GM21529 (cell line): ENCODE measurements around the gene CPED1.
A peak's percentile ranks its signal among the peaks of the same experiment; 100 is the strongest.
"Not testable (repeated sequence)": the region's sequence is repeated elsewhere in the genome, so short reads cannot be mapped to it uniquely, and the experiment has no call there.

Source experiments
- ATAC-seq: cut with Tn5 transposase; IDR thresholded peaks from one replicate; pipeline ENCODE4 v1.9.1; 2021; ENCODE audit not compliant: unreplicated experiment

Gene CPED1

GRCh38 chr7:120996333-120996987 lies 7.9 kb downstream of the CPED1 start:
- peak; percentile 66 for ATAC-seq

DNA sequence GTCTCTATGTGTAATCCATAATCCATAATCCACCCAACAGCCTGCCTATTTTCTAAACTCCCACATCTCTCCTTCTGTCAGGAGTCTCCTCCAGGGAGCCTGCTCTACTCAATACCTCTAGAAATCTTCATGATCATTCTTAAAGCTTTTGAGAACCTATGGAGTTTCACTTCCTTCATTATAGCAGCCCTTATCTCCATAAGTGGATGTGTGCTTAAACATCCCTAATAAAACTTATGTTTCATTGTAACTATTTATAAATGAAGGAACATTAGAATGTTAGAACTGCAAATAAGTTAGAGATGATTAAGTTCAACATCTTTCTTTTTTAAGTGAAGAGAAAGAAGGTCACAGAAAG lies 8.5 kb downstream of the CPED1 start:
- no peak for ATAC-seq

- no peak for ATAC-seq
Measured at GRCh38 chr7:120997882-120998474, 9.5 kb downstream of the CPED1 start.

DNA sequence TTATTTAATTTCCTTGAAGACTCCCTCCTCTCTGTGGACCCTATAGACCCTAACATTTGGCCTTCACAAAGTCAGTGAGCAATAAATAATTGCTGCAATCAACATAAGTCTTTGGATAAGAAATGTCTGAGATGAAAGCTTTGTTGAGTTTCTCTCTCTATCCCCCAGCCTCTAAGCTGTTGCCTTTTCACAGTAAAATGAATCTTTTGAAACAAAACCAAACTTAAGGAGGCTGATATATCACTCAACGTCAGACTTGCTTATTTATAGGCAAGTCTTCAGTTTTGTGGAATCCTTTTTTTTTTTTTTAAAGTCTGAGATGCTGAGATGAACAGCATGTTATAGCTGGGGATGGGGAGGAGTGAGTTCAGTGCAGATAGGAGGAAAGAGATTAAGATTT lies 10.0 kb downstream of the CPED1 start:
- no peak for ATAC-seq

- ATAC-seq: no peak
Measured at GRCh38 chr7:120998996-120999565, 10.6 kb downstream of the CPED1 start.

- no peak for ATAC-seq
Measured at GRCh38 chr7:121000081-121000983, 11.8 kb downstream of the CPED1 start.

- no peak for ATAC-seq
Measured at GRCh38 chr7:121001234-121001906, 12.9 kb downstream of the CPED1 start.

DNA sequence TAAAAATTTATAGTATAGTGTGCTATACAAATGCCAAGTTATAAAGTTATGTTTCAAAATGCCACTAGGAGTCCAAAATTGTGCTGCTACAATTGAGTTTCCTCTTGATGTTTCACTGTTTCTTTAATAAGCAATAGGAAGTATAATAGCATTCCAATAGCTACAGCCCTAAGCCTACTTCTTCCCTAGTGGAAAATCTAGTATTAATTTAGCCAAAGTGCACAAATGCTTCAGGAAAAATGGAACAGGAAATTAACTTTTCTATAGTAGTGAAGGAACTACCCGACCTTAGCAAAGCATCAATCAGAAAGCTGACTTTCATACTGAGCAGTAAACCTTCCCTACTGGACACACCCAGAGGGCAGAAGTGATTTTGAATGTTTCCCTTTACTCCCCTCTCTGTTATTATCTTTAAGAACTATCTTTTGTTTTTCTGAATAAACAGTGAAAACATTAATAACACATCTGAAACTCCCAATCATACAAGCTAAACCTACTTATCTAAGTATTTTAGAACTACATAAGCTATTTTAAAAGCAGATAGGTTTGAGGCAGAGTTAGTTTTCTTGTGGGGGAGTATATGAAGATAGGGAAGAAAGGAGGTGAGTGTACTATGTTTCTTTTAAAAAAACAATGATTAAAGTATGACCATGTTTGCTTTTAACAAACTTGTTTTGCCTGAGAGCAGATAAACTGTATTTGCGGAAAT lies 13.7 kb downstream of the CPED1 start:
- ATAC-seq: no peak

DNA sequence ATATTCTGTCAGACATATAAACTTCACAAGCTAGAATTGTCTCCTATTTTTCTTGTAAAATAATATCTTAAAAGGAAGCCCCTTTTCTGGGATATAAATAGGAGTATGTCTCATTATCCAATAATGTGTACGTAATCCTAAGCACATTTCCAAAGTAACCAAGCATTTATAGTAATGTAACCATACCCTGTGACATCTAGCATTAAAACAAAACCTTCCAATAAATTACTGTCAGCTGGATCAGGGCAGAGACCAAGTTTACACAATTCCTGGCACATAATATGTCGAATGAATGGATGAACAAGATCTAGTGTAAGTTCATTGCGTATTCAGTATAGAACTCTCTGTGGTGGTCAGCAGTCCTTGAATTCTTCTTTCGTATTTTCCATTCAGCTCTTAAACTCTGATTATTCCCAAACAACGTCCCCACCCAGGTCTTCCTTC lies 14.3 kb downstream of the CPED1 start:
- ATAC-seq: no peak

- ATAC-seq: no peak
Measured at GRCh38 chr7:121003986-121004685, 15.6 kb downstream of the CPED1 start.

- ATAC-seq: not testable (repeated sequence)
Measured at GRCh38 chr7:121005058-121005457, 16.5 kb downstream of the CPED1 start.

DNA sequence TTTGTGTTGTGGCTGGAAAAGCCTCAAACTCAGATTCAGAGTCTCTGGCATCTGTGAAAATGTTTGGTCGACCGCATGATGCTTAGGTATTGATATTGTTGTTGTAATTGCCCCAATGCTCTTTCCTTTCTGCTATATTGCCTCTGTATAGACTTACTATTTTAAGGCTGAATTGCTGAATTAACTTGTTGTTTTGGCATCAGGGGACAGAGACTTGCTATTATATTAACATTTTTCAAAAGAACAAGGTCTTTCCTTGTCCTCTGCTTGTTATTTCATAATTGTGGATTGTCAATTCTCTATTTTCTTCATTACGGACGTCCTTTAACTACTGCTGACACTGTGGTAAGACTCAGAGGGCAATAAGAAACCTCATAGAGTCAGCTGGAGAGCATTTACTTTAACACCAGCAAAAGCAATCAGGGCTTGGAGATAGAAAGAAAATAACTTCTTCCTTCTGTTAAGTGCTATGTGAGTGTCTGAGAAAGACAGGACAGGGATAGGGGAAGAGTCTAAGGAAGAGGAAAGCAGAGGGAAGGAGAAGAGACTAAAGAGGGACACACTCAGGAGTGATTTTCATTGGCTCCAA lies 17.6 kb downstream of the CPED1 start:
- no peak for ATAC-seq

- ATAC-seq: no peak
Measured at GRCh38 chr7:121006711-121007315, 18.3 kb downstream of the CPED1 start.

GRCh38 chr7:121008816-121009215 lies 20.3 kb downstream of the CPED1 start:
- ATAC-seq: no peak

GRCh38 chr7:121011401-121011800 lies 22.9 kb downstream of the CPED1 start:
- no peak for ATAC-seq

GRCh38 chr7:121012170-121012874 lies 23.8 kb downstream of the CPED1 start:
- ATAC-seq: no peak

- no peak for ATAC-seq
Measured at GRCh38 chr7:121012919-121013318, 24.4 kb downstream of the CPED1 start.

DNA sequence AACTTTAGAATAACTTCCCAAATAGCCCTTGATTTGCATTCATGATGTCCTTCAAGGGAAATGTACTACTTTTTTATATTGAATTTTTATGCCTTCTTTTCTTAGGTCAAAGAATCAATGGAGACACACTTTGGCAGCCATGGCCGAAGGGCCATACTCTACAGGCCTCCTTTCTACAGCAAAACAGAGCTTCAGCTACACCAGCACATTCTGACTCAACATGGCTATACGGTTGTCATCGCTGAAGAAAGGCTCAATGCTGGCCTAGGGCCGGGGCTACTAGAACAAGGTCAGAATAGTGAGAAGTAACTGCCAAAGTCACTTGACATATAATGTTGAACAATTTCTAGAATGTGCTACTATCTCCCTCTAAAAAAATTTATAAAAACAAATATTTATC lies 27.0 kb downstream of the CPED1 start:
- no peak for ATAC-seq
